ENCODE results near the gene IL1A. TPM values are rescaled to one million over a fixed set of nuclear protein-coding genes. Genes with fewer than 3 reads are reported as not detected.

IL1A gene
- total RNA-seq, 1 donor from 2014 or later, result 3.2 TPM

DNA sequence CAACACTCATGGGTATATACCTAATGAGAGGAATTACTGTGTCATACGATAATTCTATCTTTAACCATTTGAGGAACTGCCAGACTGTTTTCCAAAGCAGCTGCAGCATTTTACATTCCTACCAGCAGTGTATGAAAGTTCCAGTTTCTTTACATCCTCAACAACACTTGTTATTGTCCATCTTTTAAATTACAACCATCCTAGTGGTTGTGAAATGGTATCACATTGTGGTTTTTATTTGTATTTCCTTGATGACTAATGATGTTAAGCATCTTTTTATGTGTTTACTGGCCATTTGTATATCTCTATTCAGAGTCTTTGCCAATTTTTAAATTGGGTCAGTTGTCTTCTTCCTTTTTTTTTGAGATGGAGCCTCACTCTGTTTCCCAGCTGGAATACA is 15.9 kb downstream of the IL1A start:
- H3K9me3 ChIP-seq (ENCODE audit: low read depth), result no peaks in the 10 kb centered on the region
- H3K9ac ChIP-seq, result no peak overlapping the region
- no peaks in the 10 kb centered on the region for H3K9me3 Mint-ChIP-seq
- no peak overlapping the region for H3K4me3 ChIP-seq
- H3K4me2 ChIP-seq, result no peak overlapping the region
- no peak overlapping the region for H3K4me3 Mint-ChIP-seq
- DNase-seq (ENCODE audit: low spot score), result no peak
- H3K79me2 ChIP-seq (ENCODE audit: low read depth), result peaks cover 4% of the 10 kb centered on the region
- peaks cover 11% of the 10 kb centered on the region for H3K4me1 Mint-ChIP-seq
- no peaks in the 10 kb centered on the region for H3K36me3 Mint-ChIP-seq
- peaks cover under 1% of the 10 kb centered on the region for H3K27me3 Mint-ChIP-seq (ENCODE audit: insufficient read depth, low read depth)
- H3K27ac Mint-ChIP-seq, result no peak overlapping the region
- peaks cover 5% of the 10 kb centered on the region for H3K4me1 ChIP-seq
- H4K20me1 ChIP-seq (ENCODE audit: low read depth), result no peaks in the 10 kb centered on the region
- no peaks in the 10 kb centered on the region for H3K36me3 ChIP-seq
- H2AFZ ChIP-seq (replicated peaks), result no peak overlapping the region
- peaks cover 9% of the 10 kb centered on the region for H3F3A ChIP-seq (ENCODE audit: low read depth)
- no peaks in the 10 kb centered on the region for H3K27me3 ChIP-seq
- TF ChIP-seq EZH2phosphoT487 (IDR thresholded peaks at IDR 0.05) (no peak), CTCF (IDR thresholded peaks at IDR 0.05) (no peak)
- no peak overlapping the region for H3K27ac ChIP-seq

DNA sequence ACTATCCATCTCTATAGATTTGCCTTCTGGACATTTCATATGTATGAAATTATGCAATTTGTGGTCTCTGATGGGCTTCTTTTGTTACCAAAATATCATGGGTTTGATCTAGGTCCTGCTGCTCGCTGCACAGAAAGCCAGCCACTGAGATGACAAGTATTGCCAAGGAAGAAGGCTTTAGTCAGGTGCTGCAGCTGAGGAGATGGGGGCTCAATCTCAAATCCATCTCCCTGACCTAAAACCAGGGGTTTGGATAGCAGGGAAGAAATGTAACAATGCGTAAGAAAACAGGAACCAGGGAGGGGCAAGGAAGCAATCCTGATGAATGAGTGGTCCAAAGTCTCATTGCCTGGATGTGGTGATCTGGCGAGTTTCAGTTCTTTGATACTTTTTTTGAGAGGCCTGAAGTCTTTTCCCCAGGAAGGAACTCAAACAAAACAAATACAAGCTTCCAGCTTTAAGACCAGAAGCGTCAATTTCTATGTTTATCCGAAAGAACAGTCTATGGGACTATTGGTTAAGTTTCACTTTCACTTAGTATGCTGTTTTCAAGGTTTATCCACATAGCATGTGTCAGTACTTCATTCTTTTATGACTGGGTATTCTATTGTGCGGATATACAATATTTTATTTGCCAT is 16.5 kb downstream of the IL1A start:
- H3K4me1 ChIP-seq, result peaks cover 11% of the 10 kb centered on the region
- H3K9ac ChIP-seq, result no peak overlapping the region
- peaks cover 9% of the 10 kb centered on the region for H3F3A ChIP-seq (ENCODE audit: low read depth)
- H4K20me1 ChIP-seq (ENCODE audit: low read depth), result peaks cover 6% of the 10 kb centered on the region
- Mint-ChIP-seq H3K4me1 (peaks cover 17% of the 10 kb centered on the region), H3K4me3 (no peak overlapping the region), H3K27ac (no peak overlapping the region), H3K27me3 (ENCODE audit: insufficient read depth, low read depth) (peaks cover 2% of the 10 kb centered on the region), H3K9me3 (no peaks in the 10 kb centered on the region), H3K36me3 (no peaks in the 10 kb centered on the region)
- TF ChIP-seq EZH2 (IDR thresholded peaks at IDR 0.05) (no peak), EZH2phosphoT487 (IDR thresholded peaks at IDR 0.05) (no peak), CTCF (IDR thresholded peaks at IDR 0.05) (no peak)
- DNase-seq (ENCODE audit: low spot score), result no peak
- H3K9me3 ChIP-seq (ENCODE audit: low read depth), result no peaks in the 10 kb centered on the region
- H3K27ac ChIP-seq, result no peak overlapping the region
- H3K27me3 ChIP-seq, result no peaks in the 10 kb centered on the region
- H3K4me2 ChIP-seq, result no peak overlapping the region
- no peak overlapping the region for H3K4me3 ChIP-seq
- no peak overlapping the region for H2AFZ ChIP-seq (replicated peaks)
- no peaks in the 10 kb centered on the region for H3K36me3 ChIP-seq
- peaks cover 11% of the 10 kb centered on the region for H3K79me2 ChIP-seq (ENCODE audit: low read depth)

DNA sequence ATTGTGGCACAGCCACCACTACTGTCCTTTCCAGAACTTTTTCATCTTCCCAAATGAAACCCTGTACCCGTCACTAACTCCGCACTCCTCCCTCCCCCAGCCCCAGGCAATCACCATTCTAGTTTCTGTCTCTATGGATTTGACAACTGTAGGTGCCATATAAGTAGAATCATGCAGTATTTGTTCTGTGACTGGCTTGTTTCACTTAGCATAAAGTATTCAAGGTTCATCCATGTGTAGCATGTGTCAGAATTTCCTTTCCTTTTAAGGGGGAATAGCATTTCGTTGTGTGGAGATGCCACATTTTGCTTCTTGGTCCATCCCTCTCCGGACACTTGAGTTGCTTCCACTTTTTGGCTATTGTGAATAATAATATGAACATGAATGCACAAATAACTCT is 19.0 kb downstream of the IL1A start:
- Mint-ChIP-seq H3K4me3 (peak overlapping the region; percentile 90), H3K27me3 (ENCODE audit: insufficient read depth, low read depth) (peaks cover 2% of the 10 kb centered on the region), H3K4me1 (peaks cover 30% of the 10 kb centered on the region), H3K36me3 (peaks cover 11% of the 10 kb centered on the region), H3K9me3 (no peaks in the 10 kb centered on the region), H3K27ac (peak overlapping the region; percentile 33)
- Histone ChIP-seq H3F3A (ENCODE audit: low read depth) (peaks cover 9% of the 10 kb centered on the region), H3K36me3 (peaks cover 4% of the 10 kb centered on the region), H3K79me2 (ENCODE audit: low read depth) (peaks cover 31% of the 10 kb centered on the region), H3K9me3 (ENCODE audit: low read depth) (no peaks in the 10 kb centered on the region), H4K20me1 (ENCODE audit: low read depth) (peaks cover 9% of the 10 kb centered on the region), H3K27ac (no peak overlapping the region), H2AFZ (replicated peaks) (peak overlapping the region; percentile 55), H3K9ac (no peak overlapping the region), H3K4me1 (peaks cover 15% of the 10 kb centered on the region), H3K27me3 (no peaks in the 10 kb centered on the region), H3K4me3 (peak overlapping the region; percentile 80), H3K4me2 (peak overlapping the region; percentile 96)
- no peak for DNase-seq (ENCODE audit: low spot score)
- no peak for TF ChIP-seq CTCF (IDR thresholded peaks at IDR 0.05)
- TF ChIP-seq EZH2 (IDR thresholded peaks at IDR 0.05), result no peak
- no peak for TF ChIP-seq EZH2phosphoT487 (IDR thresholded peaks at IDR 0.05)
